Right lobe of liver (tissue), 6 donors: Measurements from ENCODE around the gene PITPNM3. TPM values are rescaled to one million over a fixed set of nuclear protein-coding genes. Genes with fewer than 3 reads are reported as not detected.

ENCODE experiments used
- ATAC-seq, 4 donors: fragments of 200-7000 bp; cut with Tn5 transposase; one replicate each; pipeline ENCODE4 v1.9.1; 2020; ENCODE audit warnings: mild to moderate bottlenecking in 4 of 4, moderate library complexity in 4 of 4
- DNase-seq, 3 donors: peaks; one replicate each; pipeline ENCODE4 v3.0.0-alpha.2; 2020
- H3K27ac ChIP-seq, 3 donors: fragments of 200-600 bp; one replicate each; pipeline ENCODE4 v1.8.0; 2022
- H3K27me3 ChIP-seq, 2 donors: fragments of 200-600 bp; one replicate each; pipeline ENCODE4 v1.8.0; 2022
- H3K36me3 ChIP-seq, 4 donors: fragments of 200-600 bp; sonication (generic) in 1 of 4; one replicate each; pipeline versions ENCODE4 v1.5.1 to v1.8.0; 2017 to 2022; ENCODE audit warnings: control low read depth in 1 of 4
- H3K4me1 ChIP-seq, 4 donors: fragments of 200-600 bp; sonication (generic) in 1 of 4; one replicate each; pipeline versions ENCODE4 v1.5.1 to v1.8.0; 2017 to 2022; ENCODE audit warnings: control low read depth in 1 of 4
- H3K4me3 ChIP-seq, 3 donors: fragments of 200-600 bp; one replicate each; pipeline ENCODE4 v1.8.0; 2022
- H3K9me3 ChIP-seq, 4 donors: fragments of 200-600 bp; sonication (generic) in 1 of 4; one replicate each; pipeline versions ENCODE4 v1.5.1 to v1.8.0; 2017 to 2022; ENCODE audit warnings: control low read depth in 1 of 4
- CTCF ChIP-seq, 4 donors: fragments of 200-600 bp in 3 of 4; fragments of 450-650 bp in 1 of 4; IDR thresholded peaks; one replicate each; pipeline versions ENCODE4 v1.5.1 to v1.8.0; 2016 to 2022; ENCODE audit warnings: antibody characterized with exemption in 4 of 4, mild to moderate bottlenecking in 2 of 4
- POLR2A ChIP-seq: fragments of 450-650 bp; IDR thresholded peaks from one replicate; pipeline ENCODE4 v1.6.1; 2017; ENCODE audit warnings: antibody characterized with exemption, mild to moderate bottlenecking
- WGBS: methylation state at CpG from one replicate; pipeline ENCODE4 v1.1.6; 2018; ENCODE audit warnings: low coverage, low lambda C conversion rate; ENCODE audit not compliant: insufficient coverage; ENCODE audit errors: missing lambda C conversion rate; 5-methylcytosine and 5-hydroxymethylcytosine counted together
- intact Hi-C, 2 donors: fragments of 100-400 bp; cut with DNase I; formaldehyde crosslinking; loops; one replicate each; pipeline versions ENCODE4 v1.11.2 to v1.14.1; 2022
- total RNA-seq, 6 experiments: library from RNA; depleted of rRNA in 2 of 6; stranded (reverse); fragments of >200 nt in 2 of 6; fragmentation: NEBNext Ultra II Directional in 3 of 6; extraction: Animal tissue kit (Norgen Biotek cat#: 25700) in 3 of 6; gene quantifications; one replicate each; pipeline versions ENCODE4 v1.1.0 to v1.2.4, GENCODE V29; 2016 to 2023
- donor health status: DM: no; HTN: yes; CAD: no.
- donor health status: DM: no; HTN: no; CAD: no.
- donor health status: DM: no; HTN: no; CAD: no.
- donor health status: DM: no; HTN: yes; CAD: no.
- donor health status: DM: no; HTN: yes; CAD: no.

The PITPNM3 gene
- total RNA-seq, 6 experiments from 2014 or later: 0.91 to 3.8 (median 1.2) TPM

DNA sequence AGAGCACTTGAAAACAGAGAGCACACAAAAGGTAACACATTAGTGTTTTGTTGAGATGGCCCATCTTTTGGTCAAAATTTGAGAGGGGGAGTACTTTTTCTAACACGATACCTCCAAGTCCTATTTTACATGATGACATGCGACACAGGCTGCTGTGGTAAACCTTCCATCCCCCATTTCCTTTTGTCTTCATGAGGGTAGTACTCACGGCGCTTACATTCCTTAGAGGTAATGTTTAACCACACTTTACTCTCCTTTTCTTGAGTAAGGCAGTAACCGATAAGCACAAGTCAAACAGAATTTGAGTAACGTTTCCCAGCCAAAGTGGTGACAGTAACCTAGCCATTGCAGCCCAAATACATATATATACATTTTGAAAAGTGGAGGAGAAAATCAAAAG is 35.8 kb upstream of the PITPNM3 start:
- no peak for TF ChIP-seq CTCF (IDR thresholded peaks at IDR 0.05)
- no peak for TF ChIP-seq POLR2A
- Histone ChIP-seq H3K9me3 (no peaks in the 10 kb centered on the region), H3K4me1 (no peaks in the 10 kb centered on the region), H3K36me3 (peaks cover 0 to 24% (median 10%) of the 10 kb centered on the region in 4 donors), H3K27ac (no peak overlapping the region), H3K27me3 (no peaks in the 10 kb centered on the region), H3K4me3 (no peak overlapping the region)
- WGBS: 74% methylated on average over 6 of the region's 6 CpGs
- ATAC-seq: no peak
- intact Hi-C loops: no loop called here
- DNase-seq: no peak

DNA sequence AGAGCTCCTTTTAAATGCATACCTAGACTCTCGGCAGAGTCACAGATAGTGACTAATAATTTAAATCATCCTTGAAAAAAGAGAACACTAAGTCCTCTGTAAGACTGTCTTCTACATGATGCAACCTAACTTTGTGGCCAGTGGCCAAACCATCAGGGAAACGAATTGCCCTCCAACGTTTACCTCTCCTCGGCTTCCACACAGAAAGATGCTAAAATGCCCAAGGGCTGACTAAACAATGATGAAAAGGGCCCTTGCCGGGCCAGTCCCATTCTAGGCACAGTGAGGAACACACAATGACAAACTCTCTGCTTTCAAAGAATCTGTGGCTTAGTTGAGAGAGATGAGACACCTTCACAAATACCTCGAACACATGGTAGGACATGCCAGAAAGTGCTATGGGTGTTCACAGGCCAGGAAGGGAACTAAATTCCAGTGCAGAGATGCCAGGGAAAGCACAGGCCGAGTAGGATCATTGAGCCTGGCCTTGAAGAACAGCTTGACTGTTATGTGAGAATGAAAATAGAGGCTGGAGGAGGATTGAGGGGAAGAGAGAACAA is 35.3 kb upstream of the PITPNM3 start:
- Histone ChIP-seq H3K27me3 (no peaks in the 10 kb centered on the region), H3K36me3 (peaks cover 0 to 24% (median 10%) of the 10 kb centered on the region in 4 donors), H3K4me3 (no peak overlapping the region), H3K4me1 (no peaks in the 10 kb centered on the region), H3K9me3 (no peaks in the 10 kb centered on the region), H3K27ac (no peak overlapping the region)
- TF ChIP-seq POLR2A (no peak), CTCF (IDR thresholded peaks at IDR 0.05) (no peak)
- intact Hi-C loops: no loop called here
- DNase-seq: no peak
- ATAC-seq: no peak
- WGBS: 73% methylated on average over 5 of the region's 7 CpGs

GRCh38 chr17:6589266-6589946 is 33.1 kb upstream of the PITPNM3 start:
- 94% methylated on average over 9 of the region's 15 CpGs for WGBS
- no peak overlapping the region for H3K27ac ChIP-seq
- H3K4me1 ChIP-seq: no peaks in the 10 kb centered on the region
- no peak for TF ChIP-seq CTCF (IDR thresholded peaks at IDR 0.05)
- no peak for TF ChIP-seq POLR2A
- peaks cover 0 to 13% (median 10%) of the 10 kb centered on the region in 4 donors for H3K36me3 ChIP-seq
- H3K9me3 ChIP-seq: no peaks in the 10 kb centered on the region
- intact Hi-C loops: no loop called here
- DNase-seq (no peak), ATAC-seq (no peak)
- no peak overlapping the region for H3K4me3 ChIP-seq
- H3K27me3 ChIP-seq: no peaks in the 10 kb centered on the region

DNA sequence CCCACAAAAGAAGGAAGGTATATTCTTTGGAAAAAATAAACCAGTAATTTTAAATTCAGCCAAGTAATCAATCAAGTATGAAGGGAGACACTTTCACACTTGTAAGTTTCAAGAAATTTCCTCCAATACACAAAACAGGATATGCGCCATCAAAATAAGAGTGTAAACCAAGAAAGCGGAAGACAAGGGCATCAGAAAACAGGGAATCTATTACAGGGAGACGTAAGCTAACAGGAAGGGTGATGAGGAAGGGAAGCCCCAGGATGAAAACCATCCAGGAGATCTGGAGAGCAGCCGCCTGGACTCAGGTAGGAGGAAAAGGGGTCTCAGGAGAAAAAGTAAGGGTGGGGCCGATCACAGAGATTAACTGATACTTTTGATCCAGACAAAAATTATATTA is 31.8 kb upstream of the PITPNM3 start:
- ATAC-seq: peak in 3 of 4 donors; percentile 17 to 63 (median 52)
- 79% methylated on average over 5 of the region's 5 CpGs for WGBS

More for the DNA sequence above, 31.8 kb upstream of the PITPNM3 start:
- no peak for DNase-seq
- Histone ChIP-seq H3K27ac (no peak overlapping the region), H3K4me3 (no peak overlapping the region), H3K9me3 (no peaks in the 10 kb centered on the region), H3K27me3 (no peaks in the 10 kb centered on the region), H3K36me3 (peaks cover 0 to 13% (median 10%) of the 10 kb centered on the region in 4 donors), H3K4me1 (no peaks in the 10 kb centered on the region)
- intact Hi-C loops: no loop called here
- TF ChIP-seq POLR2A: no peak
- TF ChIP-seq CTCF (IDR thresholded peaks at IDR 0.05): no peak
